Nephron progenitor cell (in vitro differentiated cells): Measurements from ENCODE around the gene SPG7.
"Not testable (repeated sequence)": the region's sequence is repeated elsewhere in the genome, so short reads cannot be mapped to it uniquely, and the experiment has no call there.

ENCODE experiments used
- DNase-seq: peaks from one replicate; pipeline ENCODE4 v3.0.0; 2021
- H3K27ac Mint-ChIP-seq: 2 replicates; pipeline ENCODE4 v1.8.0; 2021; ENCODE audit warnings: mild to moderate bottlenecking, moderate library complexity, mixed read lengths
- H3K27me3 Mint-ChIP-seq: 2 replicates; pipeline ENCODE4 v1.8.0; 2021; ENCODE audit warnings: mild to moderate bottlenecking, low read depth, mixed read lengths; ENCODE audit not compliant: poor library complexity
- H3K36me3 Mint-ChIP-seq: 2 replicates; pipeline ENCODE4 v1.8.0; 2021; ENCODE audit warnings: low read depth, mixed read lengths
- H3K4me1 Mint-ChIP-seq: 2 replicates; pipeline ENCODE4 v1.8.0; 2021; ENCODE audit warnings: mixed read lengths
- H3K4me3 Mint-ChIP-seq: 2 replicates; pipeline ENCODE4 v1.8.0; 2021; ENCODE audit warnings: mild to moderate bottlenecking, moderate library complexity, mixed read lengths
- H3K9me3 Mint-ChIP-seq: 2 replicates; pipeline ENCODE4 v1.8.0; 2021; ENCODE audit warnings: mild to moderate bottlenecking, moderate library complexity, mixed read lengths
- TF ChIP-seq, protein P1 (sequence below): fragments of 200-600 bp; sonication (generic); IDR thresholded peaks from 2 replicates; pipeline ENCODE4 v1.5.0; 2021; ENCODE audit warnings: antibody characterized with exemption

SPG7 gene

DNA sequence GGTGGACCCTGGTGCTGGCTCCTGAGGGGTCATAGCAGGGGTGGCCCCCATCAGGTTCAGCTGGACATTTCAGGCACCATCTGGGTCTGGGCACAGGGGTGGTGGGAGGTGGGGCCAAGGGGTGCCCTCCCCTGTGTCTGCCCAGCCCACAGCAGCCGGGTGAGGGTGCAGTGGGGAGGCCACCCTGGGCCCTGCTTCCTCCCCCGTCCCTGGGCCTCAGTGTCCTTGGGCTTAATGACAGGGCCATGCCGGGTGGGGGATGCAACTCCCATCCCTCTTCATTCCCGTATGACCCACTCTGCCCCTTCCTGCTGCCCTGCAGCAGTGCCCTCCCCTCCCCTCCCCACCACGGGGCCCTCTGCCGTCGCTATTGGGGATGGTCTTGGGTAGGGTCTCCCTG, 78.0 kb downstream of the SPG7 start:
- Mint-ChIP-seq H3K9me3 (no peaks in the 10 kb centered on the region), H3K27ac (no peak overlapping the region), H3K4me1 (no peaks in the 10 kb centered on the region), H3K27me3 (no peaks in the 10 kb centered on the region), H3K4me3 (no peak overlapping the region), H3K36me3 (no peaks in the 10 kb centered on the region)
- TF ChIP-seq, protein P1, sequence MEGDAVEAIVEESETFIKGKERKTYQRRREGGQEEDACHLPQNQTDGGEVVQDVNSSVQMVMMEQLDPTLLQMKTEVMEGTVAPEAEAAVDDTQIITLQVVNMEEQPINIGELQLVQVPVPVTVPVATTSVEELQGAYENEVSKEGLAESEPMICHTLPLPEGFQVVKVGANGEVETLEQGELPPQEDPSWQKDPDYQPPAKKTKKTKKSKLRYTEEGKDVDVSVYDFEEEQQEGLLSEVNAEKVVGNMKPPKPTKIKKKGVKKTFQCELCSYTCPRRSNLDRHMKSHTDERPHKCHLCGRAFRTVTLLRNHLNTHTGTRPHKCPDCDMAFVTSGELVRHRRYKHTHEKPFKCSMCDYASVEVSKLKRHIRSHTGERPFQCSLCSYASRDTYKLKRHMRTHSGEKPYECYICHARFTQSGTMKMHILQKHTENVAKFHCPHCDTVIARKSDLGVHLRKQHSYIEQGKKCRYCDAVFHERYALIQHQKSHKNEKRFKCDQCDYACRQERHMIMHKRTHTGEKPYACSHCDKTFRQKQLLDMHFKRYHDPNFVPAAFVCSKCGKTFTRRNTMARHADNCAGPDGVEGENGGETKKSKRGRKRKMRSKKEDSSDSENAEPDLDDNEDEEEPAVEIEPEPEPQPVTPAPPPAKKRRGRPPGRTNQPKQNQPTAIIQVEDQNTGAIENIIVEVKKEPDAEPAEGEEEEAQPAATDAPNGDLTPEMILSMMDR = no peak
- DNase-seq = no peak

DNA sequence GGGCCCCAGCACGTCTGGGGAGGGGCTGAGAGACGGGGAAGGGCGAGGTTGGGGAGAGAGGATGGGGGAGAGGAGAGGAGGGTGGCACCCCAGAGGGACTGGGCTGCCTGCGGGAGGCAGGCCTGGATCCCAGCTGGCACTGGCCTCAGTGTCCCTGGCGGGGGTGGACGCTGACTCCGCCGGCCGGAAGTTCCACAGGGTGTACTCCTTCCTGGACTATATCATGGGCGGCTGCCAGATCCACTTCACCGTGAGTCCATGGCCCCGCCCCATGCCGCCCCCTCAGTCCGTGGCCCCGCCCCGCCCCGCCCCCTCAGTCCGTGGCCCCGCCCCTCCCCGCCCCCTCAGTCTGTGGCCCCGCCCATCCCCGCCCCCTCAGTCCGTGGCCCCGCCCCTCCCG, 78.7 kb downstream of the SPG7 start:
- no peaks in the 10 kb centered on the region for H3K4me1 Mint-ChIP-seq
- no peaks in the 10 kb centered on the region for H3K27me3 Mint-ChIP-seq
- TF ChIP-seq, protein P1 = no peak
- no peak for DNase-seq
- H3K4me3 Mint-ChIP-seq = no peak overlapping the region
- H3K27ac Mint-ChIP-seq = no peak overlapping the region
- no peaks in the 10 kb centered on the region for H3K9me3 Mint-ChIP-seq
- no peaks in the 10 kb centered on the region for H3K36me3 Mint-ChIP-seq

DNA sequence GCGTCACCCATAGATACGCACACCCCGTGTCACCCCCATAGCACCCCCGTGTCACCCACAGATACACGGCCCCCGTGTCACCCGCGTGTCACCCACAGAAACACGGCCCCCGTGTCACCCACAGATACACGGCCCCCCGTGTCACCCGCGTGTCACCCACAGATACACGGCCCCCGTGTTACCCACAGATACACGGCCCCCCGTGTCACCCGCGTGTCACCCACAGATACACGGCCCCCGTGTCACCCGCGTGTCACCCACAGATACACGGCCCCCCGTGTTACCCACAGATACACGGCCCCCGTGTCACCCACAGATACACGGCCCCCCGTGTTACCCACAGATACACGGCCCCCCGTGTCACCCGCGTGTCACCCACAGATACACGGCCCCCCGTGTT, 79.5 kb downstream of the SPG7 start:
- DNase-seq, H3K27ac Mint-ChIP-seq, H3K4me1 Mint-ChIP-seq, H3K4me3 Mint-ChIP-seq, H3K36me3 Mint-ChIP-seq, H3K27me3 Mint-ChIP-seq, H3K9me3 Mint-ChIP-seq: not testable (repeated sequence)

DNA sequence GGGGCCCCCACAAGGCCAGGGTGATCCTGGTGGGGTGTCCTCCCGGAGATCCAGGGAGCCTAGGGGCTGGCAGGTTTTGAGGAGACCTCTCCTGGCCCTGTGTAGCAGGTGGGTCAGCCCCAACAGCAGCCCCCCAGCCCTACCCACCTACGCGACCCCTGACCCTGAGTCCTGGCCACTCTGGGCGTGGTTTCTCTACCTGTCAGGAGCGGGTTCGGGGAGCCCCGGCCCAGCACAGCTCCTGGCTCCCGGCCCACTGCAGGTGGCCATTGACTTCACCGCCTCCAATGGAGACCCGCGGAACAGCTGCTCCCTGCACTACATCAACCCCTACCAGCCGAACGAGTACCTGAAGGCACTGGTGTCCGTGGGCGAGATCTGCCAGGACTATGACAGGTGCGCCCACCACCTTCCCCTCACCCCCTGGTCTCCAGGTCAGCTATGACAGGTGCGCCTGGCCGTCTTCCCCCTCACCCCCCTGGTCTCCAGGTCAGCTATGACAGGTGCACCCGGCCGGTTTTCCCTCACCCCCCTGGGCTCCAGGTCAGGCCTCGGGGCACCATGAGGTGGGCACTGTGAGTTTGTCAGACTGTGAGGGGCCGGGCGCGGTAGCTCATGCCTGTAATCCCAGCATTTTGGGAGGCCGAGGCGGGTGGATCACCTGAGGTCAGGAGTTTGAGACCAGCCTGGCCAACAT, 80.4 kb downstream of the SPG7 start:
- Mint-ChIP-seq H3K4me3 (no peak overlapping the region), H3K9me3 (no peaks in the 10 kb centered on the region), H3K4me1 (no peaks in the 10 kb centered on the region), H3K27me3 (no peaks in the 10 kb centered on the region), H3K36me3 (no peaks in the 10 kb centered on the region), H3K27ac (no peak overlapping the region)
- TF ChIP-seq, protein P1 = no peak
- DNase-seq = no peak

- no peaks in the 10 kb centered on the region for H3K9me3 Mint-ChIP-seq
- H3K4me3 Mint-ChIP-seq = no peak overlapping the region
- no peaks in the 10 kb centered on the region for H3K36me3 Mint-ChIP-seq
- DNase-seq = no peak
- no peaks in the 10 kb centered on the region for H3K27me3 Mint-ChIP-seq
- H3K4me1 Mint-ChIP-seq = no peaks in the 10 kb centered on the region
- TF ChIP-seq, protein P1 = no peak
- H3K27ac Mint-ChIP-seq = no peak overlapping the region
Observed at GRCh38 chr16:89589241-89589926, 81.2 kb downstream of the SPG7 start.

DNA sequence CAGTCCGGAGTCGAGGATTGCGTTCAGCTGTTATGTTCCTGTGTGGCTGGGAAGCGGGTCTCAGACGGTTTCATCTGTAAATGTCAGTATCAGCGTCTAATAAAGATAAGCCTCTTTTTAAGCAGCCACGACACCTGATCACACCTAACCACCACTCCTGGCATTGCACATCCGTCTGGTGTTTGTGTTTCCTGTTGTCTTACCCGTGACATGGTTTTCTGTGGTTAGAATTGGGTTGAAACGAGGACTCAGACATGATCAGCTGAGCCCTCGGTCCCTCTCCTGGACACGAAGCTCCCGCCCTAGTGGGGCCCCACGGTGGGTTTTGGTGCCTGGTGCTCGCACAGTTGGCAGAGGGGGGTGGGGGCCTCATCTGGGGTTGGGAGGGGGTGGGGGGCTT, 85.6 kb downstream of the SPG7 start:
- peaks cover 5% of the 10 kb centered on the region for H3K4me1 Mint-ChIP-seq
- DNase-seq = no peak
- no peaks in the 10 kb centered on the region for H3K9me3 Mint-ChIP-seq
- no peak overlapping the region for H3K4me3 Mint-ChIP-seq
- H3K36me3 Mint-ChIP-seq = no peaks in the 10 kb centered on the region
- peaks cover 3% of the 10 kb centered on the region for H3K27me3 Mint-ChIP-seq
- H3K27ac Mint-ChIP-seq = no peak overlapping the region
- TF ChIP-seq, protein P1 = no peak
